Spleen (tissue), 11 donors: Measurements from ENCODE around the gene RUVBL1. TPM values are rescaled to one million over a fixed set of nuclear protein-coding genes. Genes with fewer than 3 reads are reported as not detected.

Experiments used
- DNase-seq: peaks from one replicate; pipeline ENCODE4 v3.0.0-alpha.2; 2020
- H3K27ac ChIP-seq, 8 donors: fragments of 200-600 bp; sonication (generic) in 7 of 8; 1 replicate in 4 of 8; 2 replicates in 4 of 8; pipeline versions ENCODE4 v1.5.0 to v1.8.0; 2016 to 2021; ENCODE audit warnings: inconsistent platforms in 4 of 8, mild to moderate bottlenecking in 4 of 8, moderate library complexity in 1 of 8
- H3K27me3 ChIP-seq, 7 donors: fragments of 200-600 bp; sonication (generic) in 6 of 7; replicated peaks in 1 of 7; 1 replicate in 4 of 7; 2 replicates in 3 of 7; pipeline versions ENCODE4 v1.5.0 to v1.8.0; 2016 to 2021; ENCODE audit warnings: inconsistent platforms in 3 of 7, mild to moderate bottlenecking in 1 of 7
- H3K36me3 ChIP-seq, 6 donors: fragments of 200-600 bp; sonication (generic) in 5 of 6; 1 replicate in 4 of 6; 2 replicates in 2 of 6; pipeline versions ENCODE4 v1.5.0 to v1.8.0; 2016 to 2021; ENCODE audit warnings: inconsistent platforms in 2 of 6
- H3K4me1 ChIP-seq, 6 donors: fragments of 200-600 bp; sonication (generic) in 5 of 6; 1 replicate in 3 of 6; 2 replicates in 3 of 6; pipeline versions ENCODE4 v1.5.0 to v1.8.0; 2016 to 2021; ENCODE audit warnings: inconsistent platforms in 3 of 6
- H3K4me3 ChIP-seq, 8 donors: fragments of 200-600 bp; sonication (generic) in 7 of 8; 1 replicate in 4 of 8; 2 replicates in 4 of 8; pipeline versions ENCODE4 v1.5.0 to v1.8.0; 2016 to 2021; ENCODE audit warnings: inconsistent platforms in 4 of 8, mild to moderate bottlenecking in 4 of 8, moderate library complexity in 2 of 8
- H3K9me3 ChIP-seq, 8 donors: fragments of 200-600 bp; sonication (generic) in 7 of 8; 1 replicate in 4 of 8; 2 replicates in 4 of 8; pipeline versions ENCODE4 v1.5.0 to v1.8.0; 2016 to 2021; ENCODE audit warnings: inconsistent platforms in 4 of 8
- CTCF ChIP-seq, 11 experiments: fragments of 200-600 bp in 7 of 11; fragments of 450-650 bp in 4 of 11; sonication (generic) in 4 of 11; IDR thresholded peaks in 8 of 11; conservative IDR thresholded peaks in 3 of 11; 1 replicate in 7 of 11; 2 replicates in 4 of 11; pipeline versions ENCODE4 v1.4.0 to v1.8.0; 2016 to 2021; ENCODE audit warnings: antibody characterized with exemption in 11 of 11, inconsistent platforms in 4 of 11, mild to moderate bottlenecking in 1 of 11
- POLR2A ChIP-seq, 3 donors: fragments of 450-650 bp; IDR thresholded peaks; one replicate each; pipeline ENCODE4 v1.5.1; 2017; ENCODE audit warnings: antibody characterized with exemption in 3 of 3, mild to moderate bottlenecking in 1 of 3
- POLR2AphosphoS5 ChIP-seq, 3 donors: sonication (generic); formaldehyde crosslinking; IDR thresholded peaks; one replicate each; pipeline ENCODE4 v1.5.1; 2017; ENCODE audit warnings: antibody characterized with exemption in 3 of 3
- WGBS, 5 donors: extraction: QIAGEN DNeasy Blood & Tissue Kit in 3 of 5; methylation state at CpG; one replicate each; pipeline versions ENCODE4 v1.1.5 to v1.1.7; 2013 to 2018; 5-methylcytosine and 5-hydroxymethylcytosine counted together
- intact Hi-C: fragments of 100-400 bp; cut with DNase I; formaldehyde crosslinking; loops from one replicate; pipeline ENCODE4 v1.15.0; 2023; ENCODE audit warnings: low total_unique reads
- polyA plus RNA-seq, 3 donors: library from polyadenylated mRNA; stranded (reverse); fragments of 200-250 nt; gene quantifications; one replicate each; pipeline ENCODE4 v1.2.1, GENCODE V29; 2013
- total RNA-seq, 7 donors: library from RNA; depleted of rRNA in 3 of 7; stranded (reverse); fragments of >200 nt in 3 of 7; fragmentation: NEBNext Ultra II Directional in 4 of 7; extraction: Animal tissue kit (Norgen Biotek cat#: 25700) in 4 of 7; gene quantifications; one replicate each; pipeline versions ENCODE4 v1.1.0 to v1.2.1, GENCODE V29; 2016 to 2021
- donor health status: healthy with polysubstance abuse.
- donor health status: DM: no; HTN: no; CAD: no; lungs with moderate emphysema.
- donor health status: DM: no; HTN: no; CAD: no.
- donor health status: Bipolar disorder and iron deficiency.
- donor health status: healthy.
- donor health status: DM: no; HTN: no; CAD: no.
- donor health status: DM: yes; HTN: yes; CAD: no.

The RUVBL1 gene
- total and polyA plus RNA-seq, 10 donors = 21.6 to 36.4 (median 29.4) TPM

- no peaks in the 10 kb centered on the region for H3K27me3 ChIP-seq
- TF ChIP-seq CTCF (IDR thresholded peaks at IDR 0.05 in 8 of 11, conservative IDR thresholded peaks at IDR 0.05 in 3 of 11) (no peak), POLR2AphosphoS5 (IDR thresholded peaks at IDR 0.05) (no peak), POLR2A (IDR thresholded peaks at IDR 0.05) (no peak)
- H3K9me3 ChIP-seq = no peaks in the 10 kb centered on the region
- H3K27ac ChIP-seq = peak overlapping the region; percentile 87 to 98 (median 95)
- intact Hi-C loops = no loop called here
- no peak for DNase-seq
- peaks cover 3 to 44% (median 23%) of the 10 kb centered on the region in 6 donors for H3K36me3 ChIP-seq
- WGBS, 5 donors = 1 to 4% (median 2%) methylated on average over 26 to 33 of the region's 33 CpGs
- H3K4me3 ChIP-seq = peak overlapping the region; percentile 79 to 98 (median 92)
- H3K4me1 ChIP-seq = peaks cover 21 to 56% (median 42%) of the 10 kb centered on the region in 6 donors
These were observed 70.8 kb downstream of the RUVBL1 start for GRCh38 chr3:128052595-128053351.

- DNase-seq = peak; percentile 99
- Histone ChIP-seq H3K27ac (peak within 1 kb of the TSS; percentile 87 to 98 (median 95)), H3K4me1 (peaks cover 21 to 53% (median 42%) of the 10 kb centered on the region in 6 donors), H3K27me3 (no peaks in the 10 kb centered on the region), H3K4me3 (peak within 1 kb of the TSS; percentile 79 to 98 (median 92)), H3K9me3 (no peaks in the 10 kb centered on the region), H3K36me3 (peaks cover 2 to 37% (median 18%) of the 10 kb centered on the region in 6 donors)
- TF ChIP-seq POLR2A (IDR thresholded peaks at IDR 0.05) (peak in 2 of 3 donors; percentile 51 to 78), POLR2AphosphoS5 (IDR thresholded peaks at IDR 0.05) (peak; percentile 91 to 93 (median 93)), CTCF (IDR thresholded peaks at IDR 0.05 in 8 of 11, conservative IDR thresholded peaks at IDR 0.05 in 3 of 11) (peak in 3 of 11 experiments; percentile 22 to 33 (median 23))
- intact Hi-C loops = no loop called here
- 0 to 1% (median 0%) methylated on average over 55 to 90 of the region's 90 CpGs for WGBS, 5 donors
These were observed 71.6 kb downstream of the RUVBL1 start, which contains the start of gene SEC61A1 for GRCh38 chr3:128051837-128052594. Gene SEC61A1 (plus strand): TSS chr3:128052437. CDS start chr3:128052553, 116 bp downstream.

- Histone ChIP-seq H3K4me3 (peak overlapping the region; percentile 79 to 98 (median 92)), H3K27me3 (no peaks in the 10 kb centered on the region), H3K9me3 (no peaks in the 10 kb centered on the region), H3K27ac (peak overlapping the region; percentile 69 to 98 (median 95)), H3K4me1 (peaks cover 21 to 49% (median 42%) of the 10 kb centered on the region in 6 donors), H3K36me3 (peaks cover 0 to 31% (median 12%) of the 10 kb centered on the region in 6 donors)
- WGBS, 5 donors = 11 to 15% (median 11%) methylated on average over 10 of the region's 10 CpGs
- intact Hi-C loops = no loop called here
- TF ChIP-seq POLR2AphosphoS5 (IDR thresholded peaks at IDR 0.05) (no peak), POLR2A (IDR thresholded peaks at IDR 0.05) (no peak), CTCF (IDR thresholded peaks at IDR 0.05 in 8 of 11, conservative IDR thresholded peaks at IDR 0.05 in 3 of 11) (no peak)
- DNase-seq = no peak
These were observed 72.2 kb downstream of the RUVBL1 start for GRCh38 chr3:128051459-128051836.
